Astrocyte (in vitro differentiated cells and primary cell): ENCODE results near the gene CCNL2.

ENCODE experiments used
- CTCF ChIP-seq: IDR thresholded peaks from 2 replicates; pipeline ENCODE4 v1.5.1; 2011; ENCODE audit warnings: low read depth, mild to moderate bottlenecking, inconsistent platforms, low read length, moderate library complexity; ENCODE audit not compliant: insufficient read depth
- EZH2 ChIP-seq: IDR thresholded peaks from 2 replicates; pipeline ENCODE4 v1.6.1; 2012; ENCODE audit warnings: mild to moderate bottlenecking, low read length, inconsistent platforms; ENCODE audit not compliant: insufficient read depth

GRCh38 chr1:1355416-1355815, 43.7 kb downstream of the CCNL2 start:
- TF ChIP-seq CTCF (no peak), EZH2 (no peak)
